ENCODE measurements around the gene UQCRQ. TPM values are rescaled to one million over a fixed set of nuclear protein-coding genes. Genes with fewer than 3 reads are reported as not detected.

UQCRQ gene
- 1,703 TPM for total RNA-seq
- long read RNA-seq, transcript UQCRQ-201 (2 exons, 586 nt) = minor isoform, 44 of 1,032 reads
- long read RNA-seq, transcript UQCRQ-206 (2 exons, 874 nt) = minor isoform, 5 of 1,032 reads
- long read RNA-seq, transcript UQCRQ-203 (3 exons, 839 nt) = major isoform, 534 of 1,032 reads
- long read RNA-seq, transcript UQCRQ-202 (3 exons, 429 nt) = minor isoform, 32 of 1,032 reads
- long read RNA-seq, partial matches to known transcripts = 407 of 1,032 reads
- long read RNA-seq, other reads (novel, unspliced or antisense) = 5 of 1,032 reads

DNA sequence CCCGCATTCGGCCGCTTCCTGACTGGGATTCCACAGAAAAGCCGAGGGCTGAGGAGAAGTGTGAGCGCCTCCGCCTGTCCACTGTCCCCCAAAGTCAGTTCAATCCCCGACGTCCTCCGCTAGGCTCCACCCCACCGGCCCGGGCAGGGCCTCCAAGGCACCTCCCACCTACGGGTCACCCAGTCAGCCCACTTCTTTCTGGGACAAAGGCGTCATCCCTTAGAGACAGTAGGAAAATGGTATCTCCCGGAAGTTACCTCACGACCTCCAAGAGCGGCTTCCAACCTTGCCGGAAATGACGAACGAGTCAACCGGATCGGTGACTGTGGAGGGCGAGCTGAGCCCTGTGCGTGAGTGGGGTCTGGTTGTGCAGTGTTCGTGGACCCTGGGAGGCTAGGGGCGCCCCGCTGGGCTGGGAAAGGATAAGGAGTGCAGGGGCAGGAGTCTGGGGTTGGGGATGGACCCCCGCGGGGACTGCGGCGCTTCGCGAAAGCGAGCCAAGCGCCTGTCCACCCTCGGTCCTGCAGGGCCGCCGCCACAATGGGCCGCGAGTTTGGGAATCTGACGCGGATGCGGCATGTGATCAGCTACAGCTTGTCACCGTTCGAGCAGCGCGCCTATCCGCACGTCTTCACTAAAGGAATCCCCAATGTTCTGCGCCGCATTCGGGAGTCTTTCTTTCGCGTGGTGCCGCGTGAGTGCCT lies at the start of gene UQCRQ, which contains the start of gene GDF9:
UQCRQ (plus strand) TSS at position 301 of the 704 bp plus-strand sequence; CDS start at position 541, 240 bp downstream.
GDF9 (minus strand) TSS at position 128 of the 704 bp plus-strand sequence. CDS start 1,936 bp downstream, outside the sequence.
- DNase-seq = peak; percentile 95
- peak; percentile 99 for ATAC-seq
- intact Hi-C loops (cut with micrococcal nuclease) = no loop called here

GRCh38 chr5:132817011-132817410 lies 49.4 kb upstream of the UQCRQ start:
- no peak for DNase-seq
- intact Hi-C loops (cut with micrococcal nuclease) = no loop called here

GRCh38 chr5:132819468-132819867 lies 47.0 kb upstream of the UQCRQ start:
- intact Hi-C loops (cut with micrococcal nuclease) = no loop called here
- no peak for ATAC-seq
- DNase-seq = no peak

More at GRCh38 chr5:132817011-132817410, 49.4 kb upstream of the UQCRQ start:
- no peak for ATAC-seq

- peak; percentile 85 for ATAC-seq
- intact Hi-C loops (cut with micrococcal nuclease) = no loop called here
- peak; percentile 93 for DNase-seq
Observed at GRCh38 chr5:132820162-132820754, 46.2 kb upstream of the UQCRQ start.

- ATAC-seq (no peak), DNase-seq (no peak)
- intact Hi-C loops (cut with micrococcal nuclease) = no loop called here
Observed at GRCh38 chr5:132821350-132821749, 45.1 kb upstream of the UQCRQ start.

DNA sequence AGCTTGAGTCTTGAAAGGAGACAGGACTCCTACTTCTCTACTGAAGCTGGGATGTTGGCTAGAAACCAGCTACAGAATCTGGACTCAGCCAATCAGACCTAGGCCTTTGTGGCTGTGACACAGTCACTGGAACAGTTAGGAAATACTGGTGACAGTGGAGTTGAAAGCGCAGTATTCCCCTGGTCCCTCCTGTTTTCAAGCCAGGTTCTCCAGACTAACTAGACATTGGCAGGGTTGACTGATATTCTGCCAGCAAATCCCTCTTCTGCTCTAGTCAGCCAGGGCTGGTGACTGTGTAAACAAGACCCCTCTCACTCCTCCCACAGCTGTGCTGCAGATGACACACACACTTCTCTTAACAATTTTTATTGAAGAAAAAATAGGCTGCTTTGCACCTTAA lies 44.7 kb upstream of the UQCRQ start:
- DNase-seq (no peak), ATAC-seq (peak; percentile 16)
- intact Hi-C loops (cut with micrococcal nuclease) = no loop called here

- ATAC-seq = peak; percentile 29
- intact Hi-C loops (cut with micrococcal nuclease) = no loop called here
- peak; percentile 43 for DNase-seq
Observed at GRCh38 chr5:132822650-132823480, 43.6 kb upstream of the UQCRQ start.

DNA sequence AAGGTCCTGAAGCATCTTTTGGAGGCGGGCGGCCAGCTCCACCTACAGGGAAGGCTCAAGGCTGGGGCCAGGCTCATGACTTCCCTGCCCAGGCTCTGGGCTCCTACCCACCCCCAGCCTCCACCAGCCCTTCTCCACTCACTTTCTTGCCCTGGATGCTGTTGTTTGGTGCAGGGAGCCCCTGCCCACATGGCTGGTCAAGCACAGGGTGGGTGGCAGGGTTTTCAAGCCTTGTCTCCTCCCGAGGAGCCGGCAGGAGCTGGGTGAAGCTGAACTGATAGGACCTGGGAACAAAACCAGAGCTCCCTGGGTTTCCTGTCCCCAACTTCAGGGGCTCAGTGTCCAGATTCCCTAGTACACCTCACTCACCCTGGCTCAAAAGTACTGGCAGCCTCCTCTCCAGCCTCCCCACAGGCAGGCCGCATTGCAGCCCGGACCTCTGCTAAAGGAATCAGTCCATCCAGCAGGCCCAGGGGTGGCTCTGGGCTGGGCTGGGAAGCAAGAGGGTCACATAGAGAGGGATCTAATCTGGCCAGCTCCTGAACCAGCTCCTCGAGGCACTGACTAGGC lies 42.9 kb upstream of the UQCRQ start:
- intact Hi-C loops (cut with micrococcal nuclease) = no loop called here
- ATAC-seq (peak; percentile 24), DNase-seq (no peak)

DNA sequence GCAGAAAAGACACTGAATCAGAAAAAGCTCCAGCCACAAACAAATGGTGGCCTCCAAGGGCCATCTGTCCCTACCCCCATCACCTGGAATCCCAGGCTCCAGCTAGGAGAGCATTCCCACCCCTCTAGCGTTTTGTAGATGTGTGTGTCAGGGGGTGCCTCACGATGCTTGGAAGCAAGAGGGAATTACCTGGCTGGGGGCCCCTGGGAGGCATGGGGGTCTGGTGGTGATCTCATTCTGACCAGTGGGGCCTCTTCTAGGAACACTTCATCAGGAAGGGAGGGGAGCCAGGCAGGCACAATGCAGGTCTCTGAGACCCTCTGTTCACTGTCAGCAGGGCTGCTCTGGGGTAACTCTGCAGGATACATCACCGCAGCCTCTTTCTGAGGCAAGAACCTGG lies 42.0 kb upstream of the UQCRQ start:
- no peak for DNase-seq
- ATAC-seq = no peak
- intact Hi-C loops (cut with micrococcal nuclease) = no loop called here

DNA sequence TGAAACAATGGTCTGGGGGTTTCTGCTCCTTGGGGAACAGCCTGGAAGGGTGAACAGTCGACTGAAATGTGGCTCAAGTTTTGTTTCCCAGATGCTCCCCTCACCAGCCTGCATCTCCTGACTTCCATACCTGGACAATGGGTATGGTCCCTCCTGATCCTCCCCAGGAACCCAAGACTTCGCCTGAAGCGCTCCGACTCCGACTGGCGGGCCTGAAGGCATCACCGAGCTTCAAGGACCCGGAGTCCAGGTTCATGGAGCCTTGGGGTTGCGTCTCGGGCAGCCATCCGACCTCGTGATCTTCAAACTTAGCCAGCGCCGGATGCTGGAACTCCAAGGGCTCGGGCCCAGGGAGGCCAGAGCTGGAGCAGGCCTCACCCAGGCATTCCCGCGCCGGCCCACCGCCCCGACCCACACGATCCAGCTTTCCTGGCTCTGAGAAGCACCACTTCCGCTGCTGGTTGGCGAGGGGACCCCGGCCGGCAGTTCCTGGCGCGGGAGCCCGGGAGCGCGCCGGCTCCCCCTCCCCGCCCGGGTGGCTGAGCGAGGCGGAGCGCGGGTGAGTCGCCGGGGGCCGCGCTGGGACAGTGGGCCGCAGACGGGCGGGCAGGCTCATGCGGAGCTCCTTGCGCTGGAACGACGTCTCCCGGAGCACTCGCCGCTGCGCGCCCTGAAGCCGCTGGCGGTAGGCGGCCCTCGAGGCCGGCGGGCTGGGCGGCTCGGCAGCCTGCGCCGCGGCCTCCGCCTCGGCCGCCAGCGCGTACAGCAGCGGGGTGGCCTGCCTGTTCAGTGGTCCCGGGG lies 41.2 kb upstream of the UQCRQ start:
- ATAC-seq (no peak), DNase-seq (no peak)
- intact Hi-C loops (cut with micrococcal nuclease) = no loop called here

- DNase-seq (no peak), ATAC-seq (no peak)
- intact Hi-C loops (cut with micrococcal nuclease) = no loop called here
Observed at GRCh38 chr5:132825834-132826391, 40.5 kb upstream of the UQCRQ start.

- no peak for DNase-seq
- ATAC-seq = no peak
- intact Hi-C loops (cut with micrococcal nuclease) = no loop called here
Observed at GRCh38 chr5:132826424-132827082, 39.9 kb upstream of the UQCRQ start.

DNA sequence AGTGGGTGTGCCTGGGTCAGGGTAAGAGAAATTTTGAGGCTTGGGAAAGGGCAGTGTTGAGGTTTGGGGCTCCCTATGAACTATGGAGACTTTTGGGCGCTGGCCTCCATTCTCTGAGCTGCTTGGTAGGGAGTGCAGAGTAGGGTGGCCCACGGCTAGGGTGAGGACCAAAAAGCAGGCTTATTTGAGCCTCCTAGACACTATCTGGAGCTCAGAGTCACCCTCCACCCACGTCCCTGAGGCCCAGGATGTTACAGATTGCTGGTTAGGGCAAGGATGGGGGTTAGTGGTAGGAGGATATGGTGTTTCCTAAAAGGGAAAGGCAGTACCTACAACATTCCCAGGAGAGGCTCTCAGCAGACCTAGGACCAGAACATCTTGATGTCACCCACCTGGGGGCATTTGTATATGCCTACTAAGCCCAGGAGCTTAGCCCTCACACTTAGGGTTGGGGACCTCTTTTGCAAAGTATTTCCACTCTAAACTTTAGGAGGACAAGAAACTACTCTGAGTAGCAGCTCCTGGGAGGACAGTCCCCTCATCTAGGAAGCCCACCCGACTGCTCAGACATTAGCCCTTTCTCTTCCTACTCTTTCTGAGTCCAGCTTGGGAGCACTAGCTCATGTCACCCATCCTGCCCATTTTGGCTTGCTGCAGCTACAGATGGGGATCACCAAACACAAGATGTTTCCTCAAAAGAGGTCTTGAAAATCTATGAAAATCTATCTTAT lies 38.3 kb upstream of the UQCRQ start:
- intact Hi-C loops (cut with micrococcal nuclease) = no loop called here
- ATAC-seq (no peak), DNase-seq (no peak)

DNA sequence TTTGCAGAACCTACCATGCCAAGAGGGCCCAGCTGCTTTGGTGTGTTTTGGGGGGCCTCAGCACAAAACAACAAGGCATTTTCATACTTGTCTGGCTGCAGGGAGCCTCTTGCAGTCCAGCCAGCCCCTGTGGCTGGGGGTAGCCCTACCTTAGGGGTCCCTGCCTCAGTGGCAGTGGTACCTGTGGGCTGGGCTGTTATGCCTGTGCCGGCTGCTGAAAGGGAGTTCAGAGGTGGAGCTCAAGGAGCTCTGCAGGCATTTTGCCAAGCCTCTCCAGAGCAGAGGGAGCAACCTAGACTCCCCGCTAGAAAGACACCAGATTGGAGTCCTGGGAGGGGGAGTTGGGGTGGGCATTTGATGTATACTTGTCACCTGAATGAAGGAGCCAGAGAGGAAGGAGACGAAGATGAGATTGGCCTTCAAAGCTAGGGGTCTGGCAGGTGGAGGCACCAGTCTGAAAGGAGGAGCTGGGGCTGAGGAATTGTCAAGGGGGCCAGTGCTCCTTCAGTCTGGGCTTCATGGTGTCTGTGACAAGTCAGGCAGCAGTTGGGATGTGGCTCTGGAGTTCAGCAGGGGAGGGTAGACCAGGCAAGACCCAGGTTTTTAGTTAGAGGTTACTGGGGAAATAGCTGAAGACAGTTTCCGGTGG lies 37.5 kb upstream of the UQCRQ start:
- ATAC-seq = no peak

GRCh38 chr5:132829742-132830435 lies 36.6 kb upstream of the UQCRQ start:
- DNase-seq = peak; percentile 89
- ATAC-seq = peak; percentile 94
- intact Hi-C loops (cut with micrococcal nuclease) = no loop called here

More for the DNA sequence above, 37.5 kb upstream of the UQCRQ start:
- intact Hi-C loops (cut with micrococcal nuclease) = no loop called here
- no peak for DNase-seq

Measured in left ventricle myocardium superior (tissue), 1 donor.